ENCODE results near the gene AP1G1.
"Not testable (repeated sequence)": the region's sequence is repeated elsewhere in the genome, so short reads cannot be mapped to it uniquely, and the experiment has no call there.

AP1G1 gene

DNA sequence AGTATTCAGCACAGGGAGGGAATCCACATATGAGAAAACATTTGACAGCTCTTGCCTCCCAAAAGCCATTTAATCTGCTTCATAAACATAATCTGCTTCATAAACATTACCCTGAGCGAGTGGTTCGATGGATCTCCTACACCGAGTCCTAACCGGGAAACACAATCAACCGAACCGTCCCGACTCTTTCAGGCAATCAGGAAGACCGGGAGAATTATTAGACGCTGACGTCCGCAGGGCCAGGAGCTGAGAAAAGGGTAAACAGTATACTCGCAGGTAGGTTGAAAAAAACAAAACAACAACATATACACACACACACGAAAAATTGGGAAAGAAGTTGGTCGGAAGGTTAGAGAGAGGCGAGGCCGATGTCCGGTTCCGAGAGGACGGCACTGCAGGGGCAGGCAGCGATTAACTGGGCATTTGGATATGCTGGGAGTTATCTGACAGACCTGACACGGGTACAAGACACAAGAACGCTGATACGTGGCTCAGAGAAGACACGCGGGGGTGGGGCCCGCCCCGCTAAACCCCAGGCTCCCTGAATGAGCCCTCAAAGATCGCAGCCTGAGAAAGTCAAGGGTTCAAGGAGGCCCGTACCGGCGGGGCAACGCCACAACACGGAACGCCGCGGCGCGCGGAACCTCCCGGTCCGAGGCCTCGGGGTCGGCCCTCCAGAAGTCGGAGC is 585 bp downstream of the AP1G1 start:
- DNase-seq (ENCODE audit: low read depth) = no peak

GRCh38 chr16:71803305-71803690 is 5.3 kb downstream of the AP1G1 start:
- DNase-seq (ENCODE audit: low read depth) = no peak

DNA sequence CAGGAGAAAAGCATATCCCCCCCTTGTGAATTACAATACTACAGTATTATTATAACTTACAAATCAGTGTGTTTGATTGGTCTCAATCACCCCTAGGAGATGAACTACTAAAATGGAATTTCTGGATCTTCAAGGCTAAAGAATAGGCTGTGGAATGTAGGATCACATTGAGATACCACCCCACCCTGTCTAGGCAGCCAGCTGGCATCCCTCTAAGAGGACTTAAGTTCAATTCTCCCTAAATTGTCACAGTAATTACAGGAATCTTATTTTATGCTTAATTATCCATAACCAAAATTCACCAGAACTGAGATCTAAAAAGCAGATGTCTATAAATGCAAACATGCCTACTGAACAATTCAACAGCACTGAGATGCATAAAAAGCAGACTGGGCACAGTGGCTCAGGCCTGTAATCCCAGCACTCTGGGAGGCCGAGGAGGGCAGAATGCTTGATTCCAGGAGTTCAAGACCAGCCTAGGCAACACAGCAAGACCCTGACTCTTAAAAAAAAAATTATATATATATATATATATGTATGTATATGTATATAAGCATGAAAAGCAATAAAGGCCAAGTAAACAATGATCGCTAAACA is 12.0 kb downstream of the AP1G1 start:
- DNase-seq (ENCODE audit: low read depth) = no peak

- DNase-seq (ENCODE audit: low read depth) = no peak
Observed at GRCh38 chr16:71794943-71795342, 13.7 kb downstream of the AP1G1 start.

DNA sequence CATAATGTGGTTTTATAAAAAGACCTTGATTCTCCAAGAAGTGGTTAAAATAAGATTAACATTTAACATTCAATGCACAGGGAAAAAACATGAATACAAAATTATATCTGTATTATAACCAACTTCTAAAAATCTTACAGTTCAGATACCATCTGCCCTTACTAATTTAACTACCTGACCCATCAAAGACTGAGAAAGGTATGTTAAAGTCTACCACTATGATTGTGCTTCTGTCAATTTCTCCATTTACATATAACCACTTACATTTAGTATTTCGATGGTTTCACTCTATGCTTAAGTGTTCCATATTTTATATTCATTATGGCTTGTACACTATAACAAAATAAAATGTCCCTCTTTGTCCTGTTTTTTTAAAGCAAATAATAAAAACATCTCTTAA is 14.6 kb downstream of the AP1G1 start:
- DNase-seq (ENCODE audit: low read depth) = no peak

GRCh38 chr16:71792176-71792575 is 16.5 kb downstream of the AP1G1 start:
- no peak for DNase-seq (ENCODE audit: low read depth)

GRCh38 chr16:71790329-71790728 is 18.3 kb downstream of the AP1G1 start:
- DNase-seq (ENCODE audit: low read depth) = not testable (repeated sequence)

DNA sequence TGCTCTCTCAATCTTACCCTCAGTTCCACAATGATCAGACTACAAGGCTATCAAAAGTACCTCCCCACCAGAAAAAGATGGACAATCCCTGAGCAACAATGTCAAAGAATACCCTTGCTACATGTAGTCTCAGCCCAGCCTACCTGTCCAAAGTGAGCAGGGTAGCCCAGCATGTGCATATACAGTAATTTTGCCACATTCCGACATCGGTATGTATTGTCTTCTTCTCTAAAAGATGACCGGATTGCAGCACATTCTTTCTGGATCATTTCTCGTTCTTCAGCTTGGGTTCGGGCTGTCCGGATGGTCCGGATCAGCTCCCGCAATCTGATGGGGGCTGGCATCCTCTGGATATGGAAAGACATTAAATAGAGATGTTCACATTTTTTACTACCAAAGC is 19.5 kb downstream of the AP1G1 start:
- DNase-seq (ENCODE audit: low read depth) = no peak

DNA sequence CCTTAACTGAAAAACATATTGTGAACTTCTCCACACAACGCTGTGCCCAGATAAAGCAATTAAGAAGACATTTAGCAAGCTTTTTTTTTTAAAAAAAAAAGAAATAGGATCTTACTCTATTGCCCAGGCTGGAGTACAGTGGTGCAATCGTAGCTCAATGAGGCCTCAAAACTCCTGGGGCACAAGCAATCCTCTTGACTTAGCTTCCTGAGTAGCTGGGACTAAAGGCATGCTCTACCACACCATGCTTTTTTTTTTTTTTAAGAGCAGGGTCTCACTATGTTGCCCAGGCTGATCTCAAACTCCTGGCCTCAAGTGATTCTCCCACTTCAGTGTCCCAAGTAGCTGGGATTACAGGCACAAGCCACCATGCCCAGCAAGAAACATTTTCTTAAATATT is 20.1 kb downstream of the AP1G1 start:
- no peak for DNase-seq (ENCODE audit: low read depth)

DNA sequence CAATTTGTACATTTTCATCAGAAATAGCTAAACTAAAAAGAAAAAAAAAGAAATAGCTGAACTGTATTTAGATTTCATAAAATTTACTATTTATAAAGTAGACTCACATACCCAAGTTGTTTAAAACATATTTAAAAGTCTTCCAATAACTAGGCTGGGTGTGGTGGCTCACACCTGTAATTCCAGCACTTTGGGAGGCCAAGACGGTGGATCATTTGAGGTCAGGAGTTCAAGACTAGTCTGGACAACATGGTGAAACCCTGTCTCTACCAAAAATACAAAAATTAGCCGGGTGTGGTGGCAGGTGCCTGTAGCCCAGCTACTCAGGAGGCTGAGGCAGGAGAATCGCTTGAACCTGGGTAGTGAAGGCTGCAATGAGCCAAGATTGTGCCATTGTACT is 23.5 kb downstream of the AP1G1 start:
- not testable (repeated sequence) for DNase-seq (ENCODE audit: low read depth)

DNA sequence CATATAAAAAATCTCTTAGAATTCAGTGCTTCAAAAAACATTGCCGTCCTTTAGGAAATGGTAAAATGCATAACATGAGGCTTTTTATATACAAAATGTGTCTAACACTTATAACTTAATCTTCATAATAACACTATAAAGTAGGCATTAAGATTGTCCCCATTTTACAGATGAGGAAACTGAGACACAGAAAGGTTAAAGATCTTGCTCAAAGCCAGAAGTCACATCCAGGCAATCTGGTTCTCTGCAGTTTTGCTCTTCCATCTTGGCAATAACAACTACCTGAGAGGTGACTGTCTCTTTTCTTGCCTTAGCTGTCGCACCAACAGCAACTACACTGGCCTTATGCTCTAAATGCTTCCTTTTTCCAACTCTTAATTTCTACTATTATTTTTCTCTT is 24.5 kb downstream of the AP1G1 start:
- no peak for DNase-seq (ENCODE audit: low read depth)

DNA sequence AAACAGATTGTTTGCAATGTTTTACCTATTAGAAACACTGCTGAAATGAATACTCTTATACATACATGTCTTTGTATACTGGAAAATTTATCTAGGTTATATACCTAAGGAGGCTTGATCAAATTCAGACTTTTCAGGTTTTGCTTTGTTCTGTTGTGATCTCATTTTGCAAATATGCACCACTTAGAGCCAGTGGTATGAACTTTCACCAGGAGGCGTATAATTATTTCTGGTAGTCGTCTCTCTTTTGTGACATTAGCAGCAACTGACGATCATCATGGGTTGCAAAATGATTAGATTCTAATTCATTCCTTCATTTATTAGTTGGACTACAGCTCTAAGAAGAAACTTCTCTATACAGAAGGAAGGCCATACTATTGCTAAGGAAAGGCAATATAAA is 26.9 kb downstream of the AP1G1 start:
- DNase-seq (ENCODE audit: low read depth) = no peak

DNA sequence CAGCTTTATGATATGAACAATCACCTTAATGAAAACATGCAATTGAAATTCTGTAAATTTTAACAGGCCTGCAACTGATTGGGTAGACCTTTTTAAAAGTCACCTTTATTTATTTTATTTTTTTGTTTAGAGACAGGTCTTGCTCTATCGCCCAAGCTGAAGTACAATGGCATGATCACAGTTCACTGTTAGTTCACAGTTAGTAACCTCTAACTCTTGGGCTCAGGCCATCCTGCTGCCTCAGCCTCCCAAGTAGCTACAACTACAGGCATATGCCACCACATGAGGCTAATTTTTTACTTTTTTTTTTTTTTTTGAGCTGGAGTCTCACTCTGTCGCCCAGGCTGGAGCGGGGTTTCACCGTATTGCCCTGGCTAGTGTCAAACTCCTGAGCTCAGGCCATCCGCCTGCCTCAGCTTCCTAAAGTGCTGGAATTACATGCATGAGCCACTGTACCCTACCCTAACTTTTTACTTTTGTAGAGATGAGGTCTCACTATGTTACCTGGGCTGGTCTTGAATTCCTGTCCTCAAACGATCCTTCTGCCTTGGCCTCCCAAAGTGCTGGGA is 28.0 kb downstream of the AP1G1 start:
- no peak for DNase-seq (ENCODE audit: low read depth)

DNA sequence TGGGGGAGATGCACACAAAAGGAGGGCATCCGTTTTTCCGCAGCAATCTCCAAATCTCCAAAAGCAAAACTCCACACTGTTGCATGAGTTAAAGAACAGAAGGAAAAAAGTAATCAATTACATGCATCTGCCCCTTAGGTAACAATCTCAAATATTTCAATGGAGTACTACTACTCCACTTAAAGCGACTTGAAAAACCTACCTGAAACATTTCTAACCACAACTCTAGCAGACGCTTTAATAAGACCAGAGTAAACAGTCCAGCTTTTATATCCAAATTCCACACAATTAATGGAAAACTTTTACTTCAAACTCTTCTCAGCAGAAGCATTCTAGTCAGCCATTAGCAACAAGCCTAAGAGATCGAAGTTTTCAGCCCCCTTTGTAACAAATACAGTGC is 29.9 kb downstream of the AP1G1 start:
- no peak for DNase-seq (ENCODE audit: low read depth)

- DNase-seq (ENCODE audit: low read depth) = no peak
Observed at GRCh38 chr16:71777329-71777728, 31.3 kb downstream of the AP1G1 start.

DNA sequence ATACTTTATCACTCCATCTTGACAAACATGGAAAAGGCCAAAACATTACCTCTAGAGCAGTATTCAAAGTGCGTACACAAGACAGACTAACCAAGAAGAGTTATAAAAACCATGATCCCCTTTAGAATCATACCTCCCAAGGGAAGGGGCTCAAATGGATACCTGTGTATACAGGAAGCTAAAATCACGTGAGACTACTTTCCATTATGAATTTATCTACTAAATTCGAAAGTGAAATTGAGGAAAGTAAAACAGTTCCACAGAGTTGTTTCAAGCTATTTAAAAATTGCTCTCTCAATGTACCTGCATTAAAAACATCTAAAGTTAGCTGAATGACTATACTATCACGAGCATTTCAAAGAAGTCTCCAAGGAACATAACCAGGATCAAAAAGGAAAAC is 32.7 kb downstream of the AP1G1 start:
- DNase-seq (ENCODE audit: low read depth) = no peak

- DNase-seq (ENCODE audit: low read depth) = no peak
Observed at GRCh38 chr16:71771571-71771970, 37.1 kb downstream of the AP1G1 start.

- no peak for DNase-seq (ENCODE audit: low read depth)
Observed at GRCh38 chr16:71769222-71769621, 39.4 kb downstream of the AP1G1 start.

DNA sequence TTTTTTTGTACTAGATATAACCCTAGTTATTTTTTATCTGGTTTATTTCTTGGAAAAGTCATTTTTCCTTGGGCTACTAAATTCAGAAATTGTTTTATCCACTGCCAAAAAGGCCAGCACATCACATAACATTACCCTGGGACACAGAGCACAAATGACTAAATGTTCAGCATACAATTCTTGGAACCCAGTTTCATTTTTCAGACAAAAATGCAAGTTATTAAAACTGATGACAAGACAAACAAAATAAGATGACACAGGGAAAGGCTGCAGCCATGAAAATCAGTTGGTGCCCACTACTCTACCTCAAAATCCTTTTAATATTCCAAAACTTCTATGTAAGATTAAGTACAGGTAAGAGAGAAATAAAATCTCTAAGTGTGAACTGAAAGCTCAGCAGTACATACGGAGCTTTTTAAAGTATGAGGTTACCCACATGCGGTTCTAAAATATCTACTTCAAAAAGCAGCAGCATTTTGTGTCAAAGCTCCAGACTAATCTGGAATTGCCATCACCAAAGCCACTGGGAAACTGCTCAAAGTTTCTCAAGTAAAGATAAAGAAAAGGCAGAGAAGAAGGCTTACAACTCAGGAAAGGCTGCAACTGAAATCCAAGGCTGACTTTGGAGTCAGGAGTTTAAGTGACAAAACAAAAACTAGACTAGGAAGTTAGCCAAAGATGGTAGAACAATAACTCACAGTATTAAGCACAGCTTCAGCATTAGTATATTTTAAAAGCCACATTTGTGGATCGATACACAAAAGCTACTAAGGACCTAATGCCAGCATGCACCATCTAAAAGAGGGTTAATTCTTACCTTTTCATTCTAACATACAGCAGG is 41.4 kb downstream of the AP1G1 start:
- DNase-seq (ENCODE audit: low read depth) = no peak

DNA sequence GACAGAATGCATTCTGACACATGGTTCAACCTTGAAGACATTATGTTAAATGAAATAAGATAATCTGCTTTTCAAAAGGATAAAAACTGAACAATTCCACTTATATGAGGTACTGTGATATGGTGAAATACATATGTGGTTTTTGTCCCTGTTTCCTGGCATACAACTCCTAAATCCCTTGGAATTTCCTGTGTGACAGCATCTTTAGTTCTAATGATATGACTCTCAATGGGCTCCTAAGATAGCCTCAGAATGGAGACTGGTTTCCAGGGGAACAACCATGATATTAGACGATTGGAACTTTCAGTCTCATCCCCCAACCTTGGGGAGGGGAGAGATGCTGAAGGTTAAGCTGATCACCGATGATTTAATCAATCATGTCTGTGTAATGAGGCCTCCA is 46.4 kb downstream of the AP1G1 start:
- DNase-seq (ENCODE audit: low read depth) = no peak

GRCh38 chr16:71761097-71761496 is 47.5 kb downstream of the AP1G1 start:
- no peak for DNase-seq (ENCODE audit: low read depth)

DNA sequence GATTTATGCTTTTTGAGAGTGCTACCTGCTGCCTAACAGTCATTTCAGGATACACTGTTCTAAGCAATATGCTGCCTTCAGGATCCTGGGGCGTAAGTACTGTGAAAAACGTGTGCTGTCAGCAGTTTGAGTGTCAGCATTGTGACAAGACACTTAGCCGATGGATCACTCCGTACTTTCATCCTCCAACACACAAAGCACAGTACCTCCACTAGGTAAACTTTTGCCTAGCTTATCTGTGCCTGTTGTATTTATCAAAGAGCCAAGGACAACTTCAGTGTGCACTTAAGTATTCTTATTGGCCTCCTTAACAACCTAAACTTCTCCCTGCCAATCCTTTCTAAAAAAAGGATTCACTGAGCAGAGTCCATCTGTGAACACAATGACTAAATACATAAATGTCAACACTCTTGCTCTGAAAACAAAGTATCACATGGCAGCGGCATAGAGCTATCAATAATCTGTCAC is 50.3 kb downstream of the AP1G1 start:
- DNase-seq (ENCODE audit: low read depth) = no peak

DNA sequence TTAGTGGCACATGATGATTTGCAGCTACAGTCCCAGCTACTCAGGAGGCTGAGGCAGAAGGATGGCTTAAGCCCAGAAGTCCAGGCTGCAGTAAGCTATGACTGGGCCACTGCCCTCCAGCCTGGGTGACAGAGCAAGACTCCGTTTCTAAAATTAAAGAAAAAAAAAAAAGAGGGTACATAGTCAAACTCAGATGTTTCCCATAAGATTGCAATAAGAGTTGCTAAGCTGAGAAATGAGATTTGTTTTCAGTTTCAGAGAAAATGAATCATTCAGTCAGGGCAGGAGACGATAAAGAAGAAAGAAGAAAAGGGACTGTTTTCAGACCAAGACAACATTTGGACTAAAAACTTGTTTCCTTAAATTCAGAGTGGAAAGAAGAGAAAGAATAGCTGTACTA is 54.0 kb downstream of the AP1G1 start:
- DNase-seq (ENCODE audit: low read depth) = no peak

Data from CMK (cell line).